Liver (tissue), 9 donors: ENCODE data around the gene SPRN. TPM values are rescaled to one million over a fixed set of nuclear protein-coding genes. Genes with fewer than 3 reads are reported as not detected.

Source experiments
- DNase-seq: peaks from one replicate; pipeline ENCODE4 v3.0.0-alpha.2; 2017; ENCODE audit warnings: low spot score
- H3K27ac ChIP-seq, 2 donors: one replicate each; pipeline ENCODE4 v1.7.0; 2013; ENCODE audit warnings: inconsistent platforms in 2 of 2, low read length in 2 of 2, control low read depth in 1 of 2, low read depth in 1 of 2, mild to moderate bottlenecking in 1 of 2
- H3K27me3 ChIP-seq, 4 donors: one replicate each; pipeline versions ENCODE4 v1.6.1 to v1.7.0; 2013; ENCODE audit warnings: low read length in 3 of 4, inconsistent platforms in 1 of 4, mild to moderate bottlenecking in 1 of 4, moderate library complexity in 1 of 4; ENCODE audit not compliant: control insufficient read depth in 4 of 4, insufficient read depth in 4 of 4
- H3K36me3 ChIP-seq, 4 donors: one replicate each; pipeline versions ENCODE4 v1.6.1 to v1.7.0; 2013; ENCODE audit warnings: low read length in 3 of 4, mild to moderate bottlenecking in 3 of 4, low read depth in 1 of 4, moderate library complexity in 1 of 4; ENCODE audit not compliant: control insufficient read depth in 4 of 4, insufficient read depth in 3 of 4
- H3K4me1 ChIP-seq, 4 donors: one replicate each; pipeline versions ENCODE4 v1.6.1 to v1.7.0; 2013; ENCODE audit warnings: low read length in 3 of 4, mild to moderate bottlenecking in 3 of 4, moderate library complexity in 1 of 4; ENCODE audit not compliant: control insufficient read depth in 4 of 4, insufficient read depth in 4 of 4
- H3K4me3 ChIP-seq, 3 donors: one replicate each; pipeline versions ENCODE4 v1.6.1 to v1.7.0; 2013; ENCODE audit warnings: low read length in 3 of 3, control low read depth in 1 of 3, low read depth in 1 of 3, mild to moderate bottlenecking in 1 of 3
- H3K9ac ChIP-seq, 2 donors: one replicate each; pipeline ENCODE4 v1.7.0; 2013; ENCODE audit warnings: low read length in 2 of 2, mild to moderate bottlenecking in 2 of 2, moderate library complexity in 2 of 2, control low read depth in 1 of 2, low read depth in 1 of 2
- H3K9me3 ChIP-seq, 4 donors: one replicate each; pipeline versions ENCODE4 v1.6.1 to v1.7.0; 2013; ENCODE audit warnings: low read length in 3 of 4; ENCODE audit not compliant: control insufficient read depth in 4 of 4
- EGR1 ChIP-seq, 2 donors: IDR thresholded peaks; 2 replicates each; pipeline ENCODE4 v1.6.1; 2016 to 2018; ENCODE audit warnings: antibody characterized with exemption in 2 of 2, low read depth in 2 of 2
- FOXA2 ChIP-seq: IDR thresholded peaks from 2 replicates; pipeline ENCODE4 v1.6.1; 2016; ENCODE audit warnings: antibody characterized with exemption
- HNF4A ChIP-seq, 2 donors: conservative IDR thresholded peaks; 2 replicates each; pipeline ENCODE4 v1.6.1; 2016; ENCODE audit warnings: antibody characterized with exemption in 2 of 2, mild to moderate bottlenecking in 2 of 2
- HNF4G ChIP-seq: IDR thresholded peaks from 2 replicates; pipeline ENCODE4 v1.6.1; 2016; ENCODE audit warnings: antibody characterized with exemption
- JUND ChIP-seq, 2 donors: IDR thresholded peaks; 2 replicates each; pipeline ENCODE4 v1.6.1; 2016; ENCODE audit warnings: antibody characterized with exemption in 2 of 2
- NR2F2 ChIP-seq: IDR thresholded peaks from 2 replicates; pipeline ENCODE4 v1.6.1; 2016; ENCODE audit warnings: antibody characterized with exemption
- RAD21 ChIP-seq, 2 donors: IDR thresholded peaks; 2 replicates each; pipeline ENCODE4 v1.6.1; 2016; ENCODE audit warnings: antibody characterized with exemption in 2 of 2, mild to moderate bottlenecking in 2 of 2
- RXRA ChIP-seq, 2 donors: IDR thresholded peaks; 2 replicates each; pipeline ENCODE4 v1.6.1; 2017 to 2018; ENCODE audit warnings: antibody characterized with exemption in 2 of 2, mild to moderate bottlenecking in 1 of 2
- SP1 ChIP-seq: IDR thresholded peaks from 2 replicates; pipeline ENCODE4 v1.6.1; 2018; ENCODE audit warnings: antibody characterized with exemption, mild to moderate bottlenecking
- TAF1 ChIP-seq: conservative IDR thresholded peaks from 2 replicates; pipeline ENCODE4 v1.6.1; 2016; ENCODE audit warnings: antibody characterized with exemption, mild to moderate bottlenecking
- YY1 ChIP-seq: IDR thresholded peaks from 2 replicates; pipeline ENCODE4 v1.6.1; 2016; ENCODE audit warnings: antibody characterized with exemption, mild to moderate bottlenecking
- WGBS: extraction: QIAGEN DNeasy Blood & Tissue Kit; methylation state at CpG from one replicate; pipeline ENCODE4 v1.1.7; 2013; 5-methylcytosine and 5-hydroxymethylcytosine counted together
- polyA plus RNA-seq, 2 donors: library from polyadenylated mRNA; stranded (reverse) in 1 of 2; unstranded in 1 of 2; fragments of 200-250 nt in 1 of 2; fragments of >200 nt in 1 of 2; fragmentation: Nextera tagmentation in 1 of 2; extraction: Ambion mirVana in 1 of 2; gene quantifications; one replicate each; pipeline versions ENCODE4 v1.2.1 to v1.2.3, GENCODE V29; 2013 to 2015
- total RNA-seq, 2 donors: library from RNA; depleted of rRNA; stranded (reverse); fragments of >200 nt; gene quantifications; one replicate each; pipeline ENCODE4 v1.2.3, GENCODE V29; 2014
- TF ChIP-seq, protein P1 (sequence below): fragments of 150-350 bp; IDR thresholded peaks from 2 replicates; pipeline ENCODE4 v1.5.1; 2017; ENCODE audit warnings: improper control_type of control experiment, low read depth, low read length; ENCODE audit not compliant: missing input control
- TF ChIP-seq, protein P2 (sequence below): IDR thresholded peaks from 2 replicates; pipeline ENCODE4 v1.6.1; 2016; ENCODE audit warnings: antibody characterized with exemption
- TF ChIP-seq, protein P3 (sequence below): IDR thresholded peaks from 2 replicates; pipeline ENCODE4 v1.6.1; 2016; ENCODE audit warnings: antibody characterized with exemption, mild to moderate bottlenecking
- TF ChIP-seq, protein P4 (sequence below): IDR thresholded peaks from 2 replicates; pipeline ENCODE4 v1.6.1; 2016; ENCODE audit warnings: antibody characterized with exemption
- donor health status: healthy.
- donor health status: healthy.
- donor health status: healthy.
- donor health status: healthy.
- donor health status: healthy.

SPRN gene
- total and polyA plus RNA-seq, 4 donors: 1.3 to 36.4 TPM; not detected in 2

DNA sequence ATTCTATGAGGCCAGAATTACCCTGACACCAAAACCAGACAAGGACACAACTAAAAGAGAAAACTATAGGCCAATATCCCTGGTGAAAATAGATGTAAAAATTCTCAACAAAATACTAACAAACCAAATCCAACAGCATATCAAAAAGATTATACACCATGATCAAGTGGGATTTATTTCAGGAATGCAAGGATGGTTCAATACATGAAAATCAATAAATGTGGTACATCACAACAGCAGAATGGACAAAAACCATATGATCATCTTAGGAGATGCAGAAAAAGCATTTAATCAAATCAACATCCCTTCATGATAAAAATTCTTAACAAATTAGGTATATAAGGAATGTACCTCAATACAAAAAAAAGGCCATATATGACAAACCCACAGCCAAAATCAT is 23.7 kb upstream of the SPRN start:
- H3K4me1 ChIP-seq: no peaks in the 10 kb centered on the region
- H3K9me3 ChIP-seq: peaks cover 4 to 17% (median 11%) of the 10 kb centered on the region in 4 donors
- H3K27ac ChIP-seq: no peak overlapping the region
- H3K27me3 ChIP-seq: no peaks in the 10 kb centered on the region
- TF ChIP-seq, protein P1, sequence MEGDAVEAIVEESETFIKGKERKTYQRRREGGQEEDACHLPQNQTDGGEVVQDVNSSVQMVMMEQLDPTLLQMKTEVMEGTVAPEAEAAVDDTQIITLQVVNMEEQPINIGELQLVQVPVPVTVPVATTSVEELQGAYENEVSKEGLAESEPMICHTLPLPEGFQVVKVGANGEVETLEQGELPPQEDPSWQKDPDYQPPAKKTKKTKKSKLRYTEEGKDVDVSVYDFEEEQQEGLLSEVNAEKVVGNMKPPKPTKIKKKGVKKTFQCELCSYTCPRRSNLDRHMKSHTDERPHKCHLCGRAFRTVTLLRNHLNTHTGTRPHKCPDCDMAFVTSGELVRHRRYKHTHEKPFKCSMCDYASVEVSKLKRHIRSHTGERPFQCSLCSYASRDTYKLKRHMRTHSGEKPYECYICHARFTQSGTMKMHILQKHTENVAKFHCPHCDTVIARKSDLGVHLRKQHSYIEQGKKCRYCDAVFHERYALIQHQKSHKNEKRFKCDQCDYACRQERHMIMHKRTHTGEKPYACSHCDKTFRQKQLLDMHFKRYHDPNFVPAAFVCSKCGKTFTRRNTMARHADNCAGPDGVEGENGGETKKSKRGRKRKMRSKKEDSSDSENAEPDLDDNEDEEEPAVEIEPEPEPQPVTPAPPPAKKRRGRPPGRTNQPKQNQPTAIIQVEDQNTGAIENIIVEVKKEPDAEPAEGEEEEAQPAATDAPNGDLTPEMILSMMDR: no peak
- TF ChIP-seq YY1 (no peak), HNF4G (no peak), NR2F2 (no peak), SP1 (no peak), RXRA (IDR thresholded peaks at IDR 0.05) (no peak)
- TF ChIP-seq, protein P2, sequence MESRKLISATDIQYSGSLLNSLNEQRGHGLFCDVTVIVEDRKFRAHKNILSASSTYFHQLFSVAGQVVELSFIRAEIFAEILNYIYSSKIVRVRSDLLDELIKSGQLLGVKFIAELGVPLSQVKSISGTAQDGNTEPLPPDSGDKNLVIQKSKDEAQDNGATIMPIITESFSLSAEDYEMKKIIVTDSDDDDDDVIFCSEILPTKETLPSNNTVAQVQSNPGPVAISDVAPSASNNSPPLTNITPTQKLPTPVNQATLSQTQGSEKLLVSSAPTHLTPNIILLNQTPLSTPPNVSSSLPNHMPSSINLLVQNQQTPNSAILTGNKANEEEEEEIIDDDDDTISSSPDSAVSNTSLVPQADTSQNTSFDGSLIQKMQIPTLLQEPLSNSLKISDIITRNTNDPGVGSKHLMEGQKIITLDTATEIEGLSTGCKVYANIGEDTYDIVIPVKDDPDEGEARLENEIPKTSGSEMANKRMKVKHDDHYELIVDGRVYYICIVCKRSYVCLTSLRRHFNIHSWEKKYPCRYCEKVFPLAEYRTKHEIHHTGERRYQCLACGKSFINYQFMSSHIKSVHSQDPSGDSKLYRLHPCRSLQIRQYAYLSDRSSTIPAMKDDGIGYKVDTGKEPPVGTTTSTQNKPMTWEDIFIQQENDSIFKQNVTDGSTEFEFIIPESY: no peak
- no peak for DNase-seq
- no peak overlapping the region for H3K4me3 ChIP-seq
- no peaks in the 10 kb centered on the region for H3K36me3 ChIP-seq
- no peak overlapping the region for H3K9ac ChIP-seq

DNA sequence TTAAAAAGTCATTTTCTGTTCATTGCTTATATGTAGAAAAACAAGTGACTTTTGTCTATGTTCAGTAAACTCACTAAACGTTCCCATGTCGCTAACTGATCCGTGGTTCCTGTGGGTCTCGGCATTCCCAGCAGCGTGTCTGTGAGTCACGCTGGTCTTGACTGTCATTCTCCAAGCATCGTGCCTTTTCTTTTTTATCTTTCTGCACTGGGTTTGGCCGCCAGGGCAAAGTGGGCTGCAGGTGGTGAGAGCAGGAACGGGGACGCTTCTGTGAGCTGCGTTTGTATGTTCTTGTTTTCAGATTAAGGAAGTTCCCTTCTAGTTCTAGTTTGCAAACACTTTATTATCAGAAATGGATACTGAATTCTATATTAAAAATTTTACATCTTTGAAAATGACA is 22.6 kb upstream of the SPRN start:
- 88% methylated on average over 11 of the region's 11 CpGs for WGBS

More for the DNA sequence above, 22.6 kb upstream of the SPRN start:
- Histone ChIP-seq H3K9me3 (peaks cover 4 to 17% (median 11%) of the 10 kb centered on the region in 4 donors), H3K36me3 (no peaks in the 10 kb centered on the region), H3K27me3 (no peaks in the 10 kb centered on the region), H3K27ac (no peak overlapping the region), H3K4me3 (peak overlapping the region in 1 of 3 donors; percentile 56), H3K4me1 (no peaks in the 10 kb centered on the region), H3K9ac (no peak overlapping the region)
- no peak for DNase-seq
- TF ChIP-seq RXRA (IDR thresholded peaks at IDR 0.05) (no peak), NR2F2 (no peak), HNF4A (conservative IDR thresholded peaks at IDR 0.05) (no peak), TAF1 (no peak), RAD21 (IDR thresholded peaks at IDR 0.05) (no peak), JUND (IDR thresholded peaks at IDR 0.05) (no peak), FOXA2 (no peak), EGR1 (IDR thresholded peaks at IDR 0.05; ENCODE audit: low read depth in 2 of 2) (no peak), SP1 (no peak)
- TF ChIP-seq, protein P3, sequence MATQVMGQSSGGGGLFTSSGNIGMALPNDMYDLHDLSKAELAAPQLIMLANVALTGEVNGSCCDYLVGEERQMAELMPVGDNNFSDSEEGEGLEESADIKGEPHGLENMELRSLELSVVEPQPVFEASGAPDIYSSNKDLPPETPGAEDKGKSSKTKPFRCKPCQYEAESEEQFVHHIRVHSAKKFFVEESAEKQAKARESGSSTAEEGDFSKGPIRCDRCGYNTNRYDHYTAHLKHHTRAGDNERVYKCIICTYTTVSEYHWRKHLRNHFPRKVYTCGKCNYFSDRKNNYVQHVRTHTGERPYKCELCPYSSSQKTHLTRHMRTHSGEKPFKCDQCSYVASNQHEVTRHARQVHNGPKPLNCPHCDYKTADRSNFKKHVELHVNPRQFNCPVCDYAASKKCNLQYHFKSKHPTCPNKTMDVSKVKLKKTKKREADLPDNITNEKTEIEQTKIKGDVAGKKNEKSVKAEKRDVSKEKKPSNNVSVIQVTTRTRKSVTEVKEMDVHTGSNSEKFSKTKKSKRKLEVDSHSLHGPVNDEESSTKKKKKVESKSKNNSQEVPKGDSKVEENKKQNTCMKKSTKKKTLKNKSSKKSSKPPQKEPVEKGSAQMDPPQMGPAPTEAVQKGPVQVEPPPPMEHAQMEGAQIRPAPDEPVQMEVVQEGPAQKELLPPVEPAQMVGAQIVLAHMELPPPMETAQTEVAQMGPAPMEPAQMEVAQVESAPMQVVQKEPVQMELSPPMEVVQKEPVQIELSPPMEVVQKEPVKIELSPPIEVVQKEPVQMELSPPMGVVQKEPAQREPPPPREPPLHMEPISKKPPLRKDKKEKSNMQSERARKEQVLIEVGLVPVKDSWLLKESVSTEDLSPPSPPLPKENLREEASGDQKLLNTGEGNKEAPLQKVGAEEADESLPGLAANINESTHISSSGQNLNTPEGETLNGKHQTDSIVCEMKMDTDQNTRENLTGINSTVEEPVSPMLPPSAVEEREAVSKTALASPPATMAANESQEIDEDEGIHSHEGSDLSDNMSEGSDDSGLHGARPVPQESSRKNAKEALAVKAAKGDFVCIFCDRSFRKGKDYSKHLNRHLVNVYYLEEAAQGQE: no peak
- TF ChIP-seq, protein P2: no peak
- TF ChIP-seq, protein P4, sequence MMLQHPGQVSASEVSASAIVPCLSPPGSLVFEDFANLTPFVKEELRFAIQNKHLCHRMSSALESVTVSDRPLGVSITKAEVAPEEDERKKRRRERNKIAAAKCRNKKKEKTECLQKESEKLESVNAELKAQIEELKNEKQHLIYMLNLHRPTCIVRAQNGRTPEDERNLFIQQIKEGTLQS: no peak
- TF ChIP-seq, protein P1: no peak
